NCI-H1436 (cell line): Measurements from ENCODE around the gene ABHD17B.
"Not testable (repeated sequence)": the region's sequence is repeated elsewhere in the genome, so short reads cannot be mapped to it uniquely, and the experiment has no call there.

Experiments used
- DNase-seq: peaks from one replicate; lab custom pipeline; 2025; lab: John Stamatoyannopoulos, UW

The ABHD17B gene

DNA sequence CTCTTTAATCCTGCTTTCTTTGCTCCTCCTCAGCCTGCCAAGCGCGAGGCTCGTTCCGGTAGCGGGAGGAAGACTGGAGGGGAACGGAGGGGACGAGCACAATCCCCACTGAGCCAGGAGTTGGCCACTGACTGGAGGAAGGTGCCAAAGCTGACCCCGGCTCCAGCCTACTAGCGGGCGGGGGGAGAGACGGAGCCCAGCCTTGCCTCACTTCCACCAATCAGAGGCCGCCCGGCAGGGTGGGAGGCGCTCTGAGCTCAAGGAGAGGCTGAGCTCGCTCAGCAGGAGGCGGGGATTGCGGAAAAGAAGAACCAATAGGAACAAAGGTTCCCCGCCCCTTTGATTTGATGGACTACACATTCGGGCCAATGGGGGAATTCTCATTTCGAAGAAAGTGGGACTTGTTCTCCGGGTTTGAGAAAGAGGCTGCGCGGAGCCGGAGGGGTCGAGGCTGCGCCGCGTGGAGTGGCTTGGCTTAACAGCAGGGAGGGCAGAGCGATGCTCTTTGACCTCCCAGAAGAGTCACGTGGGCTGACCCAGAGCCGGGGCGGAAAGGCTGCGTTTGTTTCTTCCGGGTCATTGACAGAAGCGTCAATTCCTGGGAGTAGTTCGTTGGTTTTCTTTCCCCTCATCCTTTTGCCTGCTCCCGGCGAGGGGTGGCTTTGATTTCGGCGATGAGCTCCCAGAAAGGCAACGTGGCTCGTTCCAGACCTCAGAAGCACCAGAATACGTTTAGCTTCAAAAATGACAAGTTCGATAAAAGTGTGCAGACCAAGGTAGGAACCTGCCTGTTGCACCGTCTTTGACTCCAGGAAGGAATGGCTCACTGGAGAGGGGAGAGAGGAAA lies at the start of gene ABHD17B, which contains the start of gene C9orf85:
Gene ABHD17B (minus strand): TSS at position 133 of the 847 bp plus-strand sequence. CDS start 36,113 bp downstream, outside the sequence.
Gene C9orf85 (plus strand): TSS at position 579 of the 847 bp plus-strand sequence. CDS start 96 bp downstream, at position 675.
- peak; percentile 98 for DNase-seq

- no peak for DNase-seq
Measured at GRCh38 chr9:71955300-71955915, 44.4 kb upstream of the ABHD17B start.

GRCh38 chr9:71954652-71955051 lies 43.7 kb upstream of the ABHD17B start:
- not testable (repeated sequence) for DNase-seq

GRCh38 chr9:71944754-71945375 lies 33.9 kb upstream of the ABHD17B start:
- no peak for DNase-seq

DNA sequence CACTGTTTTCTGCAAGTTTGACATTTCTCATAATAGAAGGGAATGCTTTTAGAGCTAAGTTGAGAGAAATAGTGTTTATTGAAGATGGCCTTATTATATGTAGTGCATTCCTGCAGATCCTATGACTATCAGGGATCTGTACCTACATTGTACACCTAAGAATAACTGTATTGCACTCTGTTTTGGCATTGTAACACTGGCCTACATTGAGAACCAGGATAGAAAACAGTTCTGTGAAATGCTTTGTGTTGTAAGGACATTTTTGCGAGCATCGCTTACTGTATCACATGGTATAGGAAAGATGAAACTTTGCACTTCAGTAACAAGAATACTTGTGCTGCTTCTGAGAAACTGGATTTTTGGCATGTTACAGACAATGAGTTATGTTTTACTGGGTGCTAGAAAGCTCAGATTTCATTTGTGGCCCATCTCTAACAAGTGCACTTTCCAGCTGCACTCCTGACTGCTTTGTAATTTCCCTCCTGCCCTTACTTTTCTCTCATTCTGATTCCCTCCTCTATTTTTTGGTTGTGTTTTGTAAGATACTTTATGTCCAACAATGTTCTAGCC lies 31.1 kb upstream of the ABHD17B start:
- DNase-seq: no peak

- no peak for DNase-seq
Measured at GRCh38 chr9:71941060-71941568, 30.1 kb upstream of the ABHD17B start.

- DNase-seq: no peak
Measured at GRCh38 chr9:71937898-71938297, 26.9 kb upstream of the ABHD17B start.

DNA sequence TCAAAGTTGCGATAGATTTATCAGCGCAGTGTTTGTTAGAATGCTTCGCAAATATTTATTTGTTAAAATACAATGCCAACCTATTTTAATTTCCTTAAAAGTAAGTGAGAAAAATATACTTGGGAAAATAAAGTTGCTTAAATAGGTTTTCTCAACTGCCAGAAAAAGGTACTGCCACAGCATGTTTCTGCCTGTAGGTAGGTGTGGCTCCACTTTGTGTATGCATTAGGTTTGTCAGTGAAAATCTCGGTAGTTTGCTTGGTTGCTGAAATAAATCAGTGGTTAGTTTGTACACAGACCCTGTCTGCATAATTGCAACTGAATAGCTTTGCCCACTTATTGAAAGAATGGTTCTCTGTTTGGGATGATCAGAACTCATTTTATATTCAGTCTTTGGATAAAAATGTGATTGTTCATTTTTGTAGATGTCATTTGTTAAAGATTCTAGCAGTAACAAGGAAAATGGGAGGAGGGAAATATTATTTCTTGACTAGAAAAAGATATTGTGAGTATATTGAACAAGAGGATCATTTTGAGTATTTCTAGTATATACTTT lies 26.2 kb upstream of the ABHD17B start:
- DNase-seq: no peak

DNA sequence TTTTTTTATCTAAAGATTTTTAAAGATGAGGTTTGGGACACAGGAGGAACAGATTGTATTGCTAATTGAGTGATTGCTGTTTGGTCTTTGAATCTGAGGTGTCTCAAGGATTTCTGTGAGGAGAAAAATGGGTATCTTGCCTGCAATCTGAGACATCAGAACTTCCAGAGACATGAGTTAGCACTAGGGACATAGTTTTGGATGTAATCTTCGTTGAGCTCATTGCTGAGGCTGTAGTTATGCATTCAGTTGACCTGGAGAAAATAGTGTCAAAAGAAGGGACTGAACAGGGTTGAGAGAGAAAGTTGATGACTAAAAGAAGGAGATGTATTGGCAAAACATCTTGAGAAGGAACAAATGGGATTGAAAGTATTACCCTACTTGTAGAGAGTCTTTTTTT lies 25.1 kb upstream of the ABHD17B start:
- DNase-seq: no peak

DNA sequence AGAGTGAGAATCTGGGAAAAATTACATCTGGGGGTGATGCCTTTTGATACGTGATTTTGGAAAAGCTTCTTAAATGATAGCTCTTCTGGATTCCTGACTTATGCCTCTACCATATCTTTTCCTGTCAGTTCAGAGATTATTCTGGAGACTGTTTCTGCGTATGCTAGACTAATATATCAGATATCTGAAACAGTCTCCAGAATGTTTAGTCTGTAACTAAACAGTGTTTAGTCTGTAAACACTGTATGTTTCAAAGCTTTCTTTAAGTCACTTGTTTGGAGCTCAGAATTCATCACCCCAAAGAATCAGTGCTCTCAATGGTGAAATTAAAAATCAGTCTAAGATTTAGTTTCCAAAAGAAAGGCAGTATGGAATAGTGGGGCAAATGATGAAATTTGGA lies 20.2 kb upstream of the ABHD17B start:
- no peak for DNase-seq

DNA sequence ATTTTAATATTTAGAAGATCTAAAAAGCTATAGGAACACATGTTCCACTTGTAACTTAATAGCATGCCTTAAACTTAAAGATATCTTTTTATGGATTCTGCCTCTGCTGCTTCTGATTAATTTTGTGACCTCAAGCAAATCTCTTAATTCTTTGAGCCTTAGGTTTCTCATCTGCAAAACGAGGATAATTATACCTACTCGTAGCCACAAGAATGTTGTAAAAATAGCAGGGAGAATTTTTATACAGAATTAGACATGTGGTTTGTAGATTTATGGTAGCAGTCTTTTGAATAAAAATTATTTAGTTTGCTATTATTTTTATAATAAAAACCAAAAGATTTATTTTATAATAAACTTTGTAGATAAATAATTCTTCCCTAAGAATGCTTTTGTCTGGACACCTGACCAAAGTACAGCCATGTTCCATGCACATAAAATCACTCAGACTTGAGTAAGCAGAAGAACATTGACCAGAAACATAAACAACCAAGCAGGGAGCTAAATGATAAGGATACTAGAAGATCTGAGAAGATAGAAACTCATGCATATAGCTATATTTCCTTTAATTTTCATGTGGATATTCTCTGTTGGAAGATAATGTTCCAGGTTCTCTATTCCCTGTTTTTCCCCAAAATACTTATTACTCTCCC lies 18.9 kb upstream of the ABHD17B start:
- DNase-seq: no peak

GRCh38 chr9:71929223-71929622 lies 18.2 kb upstream of the ABHD17B start:
- DNase-seq: no peak

DNA sequence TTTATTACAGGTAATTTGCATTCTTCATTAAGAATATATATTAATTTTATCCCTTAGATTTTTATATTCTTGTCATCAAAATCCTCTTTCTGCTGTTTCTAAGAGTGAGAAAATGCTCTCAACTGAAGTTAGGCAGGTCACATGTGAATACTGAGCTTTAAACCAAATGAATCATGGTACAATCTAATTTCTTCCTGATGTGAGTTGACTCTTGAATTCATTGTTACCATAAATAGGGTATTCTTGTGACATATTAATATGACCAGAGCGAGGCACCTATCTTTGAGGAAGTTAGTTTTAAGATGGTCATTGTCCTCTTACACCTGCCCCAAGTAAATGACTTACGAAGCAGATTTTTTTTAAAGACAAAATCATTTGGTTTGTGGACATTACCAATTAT lies 17.8 kb upstream of the ABHD17B start:
- DNase-seq: no peak

DNA sequence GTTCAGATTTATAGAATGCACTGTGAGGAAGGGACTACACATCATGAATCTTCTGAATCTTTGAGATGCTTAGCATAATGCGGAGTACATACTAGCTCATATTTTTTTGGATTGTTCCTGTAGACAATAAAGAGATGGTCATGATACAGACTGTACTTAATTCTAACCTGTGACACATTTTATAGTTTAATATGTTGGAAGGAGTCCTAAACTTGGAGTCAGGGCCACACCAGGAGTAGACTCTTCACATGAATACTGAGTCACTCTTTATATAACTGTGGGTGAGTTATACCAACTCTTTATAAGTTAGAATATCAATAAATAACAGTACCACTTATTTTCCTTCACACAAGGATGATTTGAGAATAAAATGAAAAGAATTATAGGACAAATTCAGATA lies 17.4 kb upstream of the ABHD17B start:
- DNase-seq: no peak

DNA sequence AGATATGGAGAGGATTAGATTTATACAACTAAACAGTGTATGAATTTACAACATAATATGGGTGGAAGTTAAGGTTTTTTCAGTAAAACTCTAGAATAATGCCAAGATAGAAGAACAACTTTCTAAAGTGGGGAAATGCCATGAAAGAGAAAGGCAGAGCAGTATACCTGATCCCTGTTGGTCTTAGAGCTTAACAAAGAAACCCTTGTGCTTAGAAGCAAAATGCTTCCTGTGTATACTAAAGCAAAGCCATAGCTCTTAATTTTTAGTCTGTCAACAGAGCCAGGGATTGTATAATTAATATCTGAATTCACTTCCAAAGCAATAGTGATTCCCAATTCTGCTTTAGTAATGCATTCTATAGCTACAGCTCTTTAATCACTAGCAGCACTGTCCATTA lies 14.8 kb upstream of the ABHD17B start:
- no peak for DNase-seq

DNA sequence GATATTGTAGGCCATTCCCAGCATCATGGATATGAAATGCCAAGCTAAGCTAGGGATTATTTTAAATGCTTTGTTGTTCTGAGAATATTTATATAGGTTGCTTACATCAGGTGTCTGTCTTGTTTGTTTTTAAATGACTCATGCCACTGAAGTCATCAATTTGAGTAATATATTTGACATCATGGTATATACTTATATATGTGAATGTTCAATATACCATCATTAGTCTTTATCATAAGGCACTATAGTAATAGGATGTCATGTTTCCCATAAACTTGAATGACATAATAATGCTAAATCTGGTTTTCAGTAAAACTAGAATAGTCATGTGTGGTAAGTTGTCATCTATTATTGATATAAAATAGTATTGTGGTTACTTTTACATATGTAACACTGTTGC lies 13.6 kb upstream of the ABHD17B start:
- no peak for DNase-seq

- no peak for DNase-seq
Measured at GRCh38 chr9:71921190-71921814, 10.3 kb upstream of the ABHD17B start.

DNA sequence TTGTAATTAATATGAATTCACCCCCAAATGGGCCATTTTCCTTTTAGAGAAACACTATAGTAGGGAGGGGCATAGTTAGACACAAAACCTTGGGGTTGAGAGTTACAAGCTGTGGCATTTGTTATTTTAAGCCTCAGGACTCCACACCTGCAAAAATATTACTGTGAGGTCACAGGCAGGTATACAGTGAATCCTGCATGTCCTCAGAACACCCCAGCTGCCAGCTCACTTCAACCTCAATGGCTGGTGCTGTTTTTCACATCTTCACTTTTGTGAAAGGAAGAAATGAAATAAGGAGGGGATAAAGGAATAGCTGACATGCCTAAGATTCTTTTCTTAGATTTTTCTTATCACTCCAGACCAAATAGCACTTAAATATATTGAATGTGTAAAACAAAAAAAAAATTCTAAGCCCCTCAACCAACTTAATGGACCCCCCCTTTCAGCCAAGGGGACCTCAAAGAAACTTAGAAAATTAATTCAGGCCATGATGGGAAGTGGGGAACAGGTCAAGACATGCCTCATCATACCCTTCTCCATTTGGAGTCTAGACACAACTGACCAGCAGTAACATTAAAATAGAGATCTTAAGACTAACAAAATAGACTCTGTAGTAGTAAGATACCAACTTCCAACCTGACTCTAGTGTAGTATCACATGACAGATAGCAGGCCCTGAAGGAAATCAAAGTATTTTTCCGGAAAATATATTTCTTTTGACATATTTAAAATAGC lies 9.6 kb upstream of the ABHD17B start:
- no peak for DNase-seq

GRCh38 chr9:71918419-71918818 lies 7.4 kb upstream of the ABHD17B start:
- DNase-seq: no peak

- no peak for DNase-seq
Measured at GRCh38 chr9:71916834-71917534, 6.0 kb upstream of the ABHD17B start.
